DND-41 (cell line): Measurements from ENCODE around the gene LAMA4.

Source experiments
- CTCF ChIP-seq: IDR thresholded peaks from 2 replicates; pipeline ENCODE4 v1.5.1; 2012; ENCODE audit warnings: borderline replicate concordance, low read length, moderate library complexity, mild to moderate bottlenecking; ENCODE audit not compliant: poor library complexity, severe bottlenecking; ENCODE audit errors: extremely low read depth
- EZH2 ChIP-seq: IDR thresholded peaks from 3 replicates; pipeline ENCODE4 v1.6.1; 2012; ENCODE audit warnings: borderline replicate concordance, low read depth, mild to moderate bottlenecking, moderate library complexity, low read length, inconsistent platforms; ENCODE audit not compliant: severe bottlenecking

DNA sequence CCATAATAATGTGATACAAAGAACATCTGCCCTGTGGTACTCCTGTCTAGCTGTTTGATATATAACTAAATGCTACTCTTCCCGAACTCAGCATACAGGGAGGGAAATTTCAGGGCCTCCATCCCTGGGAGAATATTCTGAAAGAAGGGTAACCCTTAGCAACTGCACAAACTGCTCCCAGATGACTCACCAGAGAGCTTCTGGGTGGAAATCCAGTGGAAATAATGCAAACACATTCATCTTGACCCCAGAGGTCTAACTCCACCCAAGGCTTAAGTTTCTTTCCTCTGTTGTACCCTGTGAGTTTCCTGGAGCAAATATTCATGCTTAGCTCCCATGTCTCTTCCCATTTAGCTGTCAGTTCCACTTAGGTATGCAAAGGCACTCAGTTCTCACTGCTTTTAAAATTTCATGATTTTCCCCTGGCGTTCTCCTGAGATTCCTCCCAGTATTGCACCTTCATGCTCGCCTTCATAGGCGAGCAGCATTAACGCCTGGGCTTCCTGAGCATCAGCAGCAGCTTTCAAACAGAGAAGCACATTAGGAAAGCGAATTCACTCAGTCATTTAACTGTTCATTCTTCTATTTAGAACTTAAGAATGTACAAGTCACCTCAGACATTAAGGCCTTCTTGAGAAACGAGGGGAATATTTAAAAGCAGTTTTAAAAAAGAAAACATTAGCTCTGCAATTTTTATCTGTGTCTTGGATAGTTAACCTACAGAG, 43.8 kb upstream of the LAMA4 start:
- no peak for TF ChIP-seq CTCF
- no peak for TF ChIP-seq EZH2
